Measurements from ENCODE around the gene C17orf113.

The C17orf113 gene

DNA sequence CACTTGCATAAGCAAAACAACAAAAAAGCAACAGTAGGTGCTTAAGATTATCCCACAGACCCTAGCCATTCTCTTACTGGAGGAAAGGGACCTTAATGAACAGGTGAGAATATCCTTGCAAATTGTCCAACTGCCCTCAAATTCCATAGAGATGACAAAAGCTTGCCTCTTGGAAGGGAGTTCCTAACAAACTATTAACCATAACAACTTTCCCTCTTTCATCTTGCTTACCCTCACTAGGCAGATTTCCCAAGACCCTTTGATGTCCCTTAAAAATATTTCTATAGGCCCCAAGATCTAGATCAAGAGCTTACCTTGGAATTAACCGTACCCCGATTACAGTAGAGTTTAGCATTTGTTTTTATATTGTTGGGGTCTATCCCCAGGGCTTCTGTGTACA lies 62.0 kb downstream of the C17orf113 start:
- ChIA-PET CTCF (interaction anchor here (0.7 to 2.2 kb wide), 5 partner anchors 11 to 128 kb away, joined by 3 to 9 read pairs (median 3); partner anchors contain the start of gene NKIRAS2), POLR2A (no interaction called here)
- TF ChIP-seq, protein P1, sequence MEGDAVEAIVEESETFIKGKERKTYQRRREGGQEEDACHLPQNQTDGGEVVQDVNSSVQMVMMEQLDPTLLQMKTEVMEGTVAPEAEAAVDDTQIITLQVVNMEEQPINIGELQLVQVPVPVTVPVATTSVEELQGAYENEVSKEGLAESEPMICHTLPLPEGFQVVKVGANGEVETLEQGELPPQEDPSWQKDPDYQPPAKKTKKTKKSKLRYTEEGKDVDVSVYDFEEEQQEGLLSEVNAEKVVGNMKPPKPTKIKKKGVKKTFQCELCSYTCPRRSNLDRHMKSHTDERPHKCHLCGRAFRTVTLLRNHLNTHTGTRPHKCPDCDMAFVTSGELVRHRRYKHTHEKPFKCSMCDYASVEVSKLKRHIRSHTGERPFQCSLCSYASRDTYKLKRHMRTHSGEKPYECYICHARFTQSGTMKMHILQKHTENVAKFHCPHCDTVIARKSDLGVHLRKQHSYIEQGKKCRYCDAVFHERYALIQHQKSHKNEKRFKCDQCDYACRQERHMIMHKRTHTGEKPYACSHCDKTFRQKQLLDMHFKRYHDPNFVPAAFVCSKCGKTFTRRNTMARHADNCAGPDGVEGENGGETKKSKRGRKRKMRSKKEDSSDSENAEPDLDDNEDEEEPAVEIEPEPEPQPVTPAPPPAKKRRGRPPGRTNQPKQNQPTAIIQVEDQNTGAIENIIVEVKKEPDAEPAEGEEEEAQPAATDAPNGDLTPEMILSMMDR (IDR thresholded peaks at IDR 0.05; ENCODE audit: control extremely low read depth, extremely low read depth, low read depth, missing control alignments) = no peak
- no peak for DNase-seq (ENCODE audit: extremely low spot score)
